Measurements from ENCODE around the gene MTHFSD. TPM values are rescaled to one million over a fixed set of nuclear protein-coding genes. Genes with fewer than 3 reads are reported as not detected.

Gene MTHFSD
- total RNA-seq, 6 experiments from 2014 or later: 5.9 to 11.6 (median 9.0) TPM

DNA sequence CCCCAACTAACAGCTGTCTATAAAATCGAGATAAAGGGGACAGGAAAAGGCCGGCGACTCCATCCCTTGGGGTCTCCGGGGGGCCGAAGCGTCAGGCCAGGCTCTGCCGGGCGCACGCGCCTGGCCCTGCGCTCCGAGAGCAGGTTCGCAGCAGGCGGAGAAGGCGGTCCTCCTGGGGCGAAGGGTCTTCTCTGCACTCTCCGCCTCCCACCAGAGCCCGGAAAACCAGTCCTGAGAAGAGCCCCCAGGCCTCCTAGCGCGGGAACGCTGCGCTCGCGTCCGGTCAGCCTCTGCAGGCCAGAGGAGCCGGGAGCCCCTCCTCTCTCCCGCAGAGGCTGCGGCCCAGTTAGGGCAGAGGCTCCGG lies 39.6 kb downstream of the MTHFSD start:
- no peaks in the 10 kb centered on the region for H3K4me1 ChIP-seq
- H3K27ac ChIP-seq: no peak overlapping the region
- H3K27me3 ChIP-seq: peaks cover 0 to 32% of the 10 kb centered on the region in 2 donors
- 14% methylated on average over 18 of the region's 29 CpGs for WGBS (ENCODE audit: insufficient coverage, low coverage, low lambda C conversion rate, missing lambda C conversion rate)
- H3K36me3 ChIP-seq: no peaks in the 10 kb centered on the region
- intact Hi-C loops (cut with DNase I): loop anchor here (5.0 kb wide), 2 partner anchors 178 to 443 kb away; no protein-coding TSS in a partner anchor
- H3K4me3 ChIP-seq: no peak overlapping the region
- H3K9me3 ChIP-seq: no peaks in the 10 kb centered on the region
- ATAC-seq: no peak
- TF ChIP-seq CTCF (IDR thresholded peaks at IDR 0.05): no peak
- no peak for TF ChIP-seq POLR2A (IDR thresholded peaks at IDR 0.05)
- no peak for DNase-seq

- peak overlapping the region in 1 of 3 donors; percentile 7 for H3K27ac ChIP-seq
- intact Hi-C loops (cut with DNase I): loop anchor here (5.0 kb wide), 2 partner anchors 177 to 442 kb away; no protein-coding TSS in a partner anchor
- ATAC-seq (no peak), DNase-seq (no peak)
- H3K4me1 ChIP-seq: peaks cover 0 to 6% (median 0%) of the 10 kb centered on the region in 4 donors
- WGBS (ENCODE audit: insufficient coverage, low coverage, low lambda C conversion rate, missing lambda C conversion rate): 9% methylated on average over 18 of the region's 18 CpGs
- TF ChIP-seq CTCF (IDR thresholded peaks at IDR 0.05): no peak
- no peak for TF ChIP-seq POLR2A (IDR thresholded peaks at IDR 0.05)
- no peaks in the 10 kb centered on the region for H3K36me3 ChIP-seq
- no peaks in the 10 kb centered on the region for H3K9me3 ChIP-seq
- H3K4me3 ChIP-seq: no peak overlapping the region
- peaks cover 0 to 36% of the 10 kb centered on the region in 2 donors for H3K27me3 ChIP-seq
These were observed 40.3 kb downstream of the MTHFSD start for GRCh38 chr16:86514481-86515376.

- Histone ChIP-seq H3K4me1 (peaks cover 0 to 16% (median 0%) of the 10 kb centered on the region in 4 donors), H3K36me3 (no peaks in the 10 kb centered on the region), H3K27me3 (peaks cover 0 to 45% of the 10 kb centered on the region in 2 donors), H3K27ac (peak overlapping the region in 1 of 3 donors; percentile 7), H3K4me3 (peak overlapping the region; percentile 5 to 14 (median 11)), H3K9me3 (no peaks in the 10 kb centered on the region)
- DNase-seq (no peak), ATAC-seq (no peak)
- 7% methylated on average over 34 of the region's 35 CpGs for WGBS (ENCODE audit: insufficient coverage, low coverage, low lambda C conversion rate, missing lambda C conversion rate)
- intact Hi-C loops (cut with DNase I): no loop called here
- TF ChIP-seq CTCF (IDR thresholded peaks at IDR 0.05): no peak
These were observed 41.4 kb downstream of the MTHFSD start for GRCh38 chr16:86513471-86514277.

GRCh38 chr16:86512860-86513470 lies 42.1 kb downstream of the MTHFSD start:
- ATAC-seq: no peak
- DNase-seq: no peak
- intact Hi-C loops (cut with DNase I): no loop called here
- H3K9me3 ChIP-seq: no peaks in the 10 kb centered on the region
- H3K4me1 ChIP-seq: peaks cover 0 to 22% (median 0%) of the 10 kb centered on the region in 4 donors
- H3K27me3 ChIP-seq: peaks cover 0 to 52% of the 10 kb centered on the region in 2 donors
- 8% methylated on average over 10 of the region's 29 CpGs for WGBS (ENCODE audit: insufficient coverage, low coverage, low lambda C conversion rate, missing lambda C conversion rate)
- TF ChIP-seq CTCF (IDR thresholded peaks at IDR 0.05) (no peak), POLR2A (IDR thresholded peaks at IDR 0.05) (no peak)
- H3K27ac ChIP-seq: no peak overlapping the region
- peak overlapping the region in 2 of 3 donors; percentile 14 to 44 for H3K4me3 ChIP-seq
- no peaks in the 10 kb centered on the region for H3K36me3 ChIP-seq

Data from right lobe of liver (tissue), 6 donors.